Mammary epithelial cell (primary cell): ENCODE measurements around the gene TRIM5.

Source experiments
- CTCF ChIP-seq, 2 donors: IDR thresholded peaks in 1 of 2; conservative IDR thresholded peaks in 1 of 2; 2 replicates each; pipeline ENCODE4 v1.5.1; 2011 to 2012; ENCODE audit warnings: inconsistent platforms in 2 of 2, low read length in 2 of 2, mild to moderate bottlenecking in 2 of 2, control low read depth in 1 of 2, low read depth in 1 of 2; ENCODE audit not compliant: insufficient read depth in 1 of 2; ENCODE audit errors: extremely low read depth in 1 of 2
- EZH2 ChIP-seq: IDR thresholded peaks from 2 replicates; pipeline ENCODE4 v1.6.1; 2012; ENCODE audit warnings: low read length, inconsistent platforms, borderline replicate concordance

- TF ChIP-seq CTCF (conservative IDR thresholded peaks at IDR 0.05 in 1 of 2, IDR thresholded peaks at IDR 0.05 in 1 of 2; ENCODE audit: extremely low read depth in 1 of 2, insufficient read depth in 1 of 2, low read depth in 1 of 2, low read length in 2 of 2) (no peak), EZH2 (no peak)
These were observed 64.0 kb downstream of the TRIM5 start for GRCh38 chr11:5620651-5621521.
